GM21526 (cell line): ENCODE data around the gene OSBPL10.
"Not testable (repeated sequence)": the region's sequence is repeated elsewhere in the genome, so short reads cannot be mapped to it uniquely, and the experiment has no call there.

ENCODE experiments used
- ATAC-seq: cut with Tn5 transposase; IDR thresholded peaks from one replicate; pipeline ENCODE4 v1.9.1; 2021; ENCODE audit warnings: moderate library complexity; ENCODE audit not compliant: unreplicated experiment, low FRiP score

The OSBPL10 gene

GRCh38 chr3:31690771-31691170, 290.3 kb downstream of the OSBPL10 start:
- ATAC-seq: no peak

GRCh38 chr3:31689523-31689922, 291.5 kb downstream of the OSBPL10 start:
- ATAC-seq: not testable (repeated sequence)

GRCh38 chr3:31688984-31689383, 292.1 kb downstream of the OSBPL10 start:
- no peak for ATAC-seq

- ATAC-seq: no peak
These were observed 293.9 kb downstream of the OSBPL10 start for GRCh38 chr3:31687020-31687802.

- ATAC-seq: no peak
These were observed 300.8 kb downstream of the OSBPL10 start for GRCh38 chr3:31680072-31680870.

GRCh38 chr3:31676556-31676955, 304.5 kb downstream of the OSBPL10 start:
- ATAC-seq: no peak

- no peak for ATAC-seq
These were observed 307.1 kb downstream of the OSBPL10 start for GRCh38 chr3:31673950-31674349.

- ATAC-seq: no peak
These were observed 309.1 kb downstream of the OSBPL10 start for GRCh38 chr3:31671976-31672375.

GRCh38 chr3:31671451-31671850, 309.6 kb downstream of the OSBPL10 start:
- ATAC-seq: no peak

GRCh38 chr3:31670722-31671121, 310.3 kb downstream of the OSBPL10 start:
- no peak for ATAC-seq

- ATAC-seq: no peak
These were observed 310.9 kb downstream of the OSBPL10 start for GRCh38 chr3:31670136-31670535.

- no peak for ATAC-seq
These were observed 312.8 kb downstream of the OSBPL10 start for GRCh38 chr3:31668242-31668641.

- ATAC-seq: no peak
These were observed 313.5 kb downstream of the OSBPL10 start for GRCh38 chr3:31667582-31667981.

- ATAC-seq: no peak
These were observed 317.0 kb downstream of the OSBPL10 start for GRCh38 chr3:31664031-31664430.

GRCh38 chr3:31661993-31662670, 318.9 kb downstream of the OSBPL10 start:
- ATAC-seq: no peak

GRCh38 chr3:31661286-31661685, 319.8 kb downstream of the OSBPL10 start:
- ATAC-seq: no peak

GRCh38 chr3:31659246-31659645, 321.8 kb downstream of the OSBPL10 start:
- ATAC-seq: no peak

GRCh38 chr3:31654998-31655397, 326.1 kb downstream of the OSBPL10 start:
- no peak for ATAC-seq

- no peak for ATAC-seq
These were observed 327.6 kb downstream of the OSBPL10 start for GRCh38 chr3:31653464-31653863.

GRCh38 chr3:31652296-31652695, 328.8 kb downstream of the OSBPL10 start:
- no peak for ATAC-seq

GRCh38 chr3:31648286-31648968, 332.6 kb downstream of the OSBPL10 start:
- no peak for ATAC-seq
